Endodermal cell (in vitro differentiated cells): Measurements from ENCODE around the gene CDH23. TPM values are rescaled to one million over a fixed set of nuclear protein-coding genes. Genes with fewer than 3 reads are reported as not detected.

Experiments
- DNase-seq: peaks from one replicate; pipeline ENCODE4 v3.0.0-alpha.2; 2017
- H3K27ac ChIP-seq: 2 replicates; pipeline ENCODE4 v1.5.1; 2013; ENCODE audit warnings: mild to moderate bottlenecking, low read depth, low read length, moderate library complexity
- H3K27me3 ChIP-seq: 2 replicates; pipeline ENCODE4 v1.6.1; 2013; ENCODE audit warnings: mild to moderate bottlenecking, low read length, moderate library complexity; ENCODE audit not compliant: insufficient read depth, control insufficient read depth, poor library complexity, severe bottlenecking
- H3K36me3 ChIP-seq: 2 replicates; pipeline ENCODE4 v1.7.0; 2013; ENCODE audit warnings: mild to moderate bottlenecking, low read length, moderate library complexity; ENCODE audit not compliant: control insufficient read depth, insufficient read depth
- H3K4me1 ChIP-seq: one replicate; pipeline ENCODE4 v1.7.0; 2013; ENCODE audit warnings: low read length; ENCODE audit not compliant: control insufficient read depth, insufficient read depth
- H3K4me3 ChIP-seq: 2 replicates; pipeline ENCODE4 v1.5.1; 2013; ENCODE audit warnings: mild to moderate bottlenecking, low read length, moderate library complexity
- H3K9ac ChIP-seq: 2 replicates; pipeline ENCODE4 v1.6.1; 2013; ENCODE audit warnings: mild to moderate bottlenecking, low read length, moderate library complexity; ENCODE audit not compliant: poor library complexity, severe bottlenecking; ENCODE audit errors: extremely low read depth
- H3K9me3 ChIP-seq: 2 replicates; pipeline ENCODE4 v1.6.1; 2013; ENCODE audit warnings: mild to moderate bottlenecking, low read length, moderate library complexity; ENCODE audit not compliant: control insufficient read depth
- H3K27ac Mint-ChIP-seq: 2 replicates; pipeline ENCODE4 v1.8.0; 2020; ENCODE audit warnings: mixed read lengths
- H3K27me3 Mint-ChIP-seq: 2 replicates; pipeline ENCODE4 v1.8.0; 2021; ENCODE audit warnings: mild to moderate bottlenecking, mixed read lengths; ENCODE audit not compliant: insufficient read depth
- H3K36me3 Mint-ChIP-seq: 2 replicates; pipeline ENCODE4 v1.8.0; 2020; ENCODE audit warnings: low read depth, mixed read lengths
- H3K4me1 Mint-ChIP-seq: 2 replicates; pipeline ENCODE4 v1.8.0; 2020; ENCODE audit warnings: mixed read lengths
- H3K4me3 Mint-ChIP-seq: 2 replicates; pipeline ENCODE4 v1.8.0; 2020; ENCODE audit warnings: mild to moderate bottlenecking, moderate library complexity, mixed read lengths
- H3K9me3 Mint-ChIP-seq: 2 replicates; pipeline ENCODE4 v1.8.0; 2020; ENCODE audit warnings: mild to moderate bottlenecking, mixed read lengths
- WGBS, 2 experiments: methylation state at CpG; one replicate each; pipeline versions ENCODE4 v1.1.5 to v1.1.7; 2013; ENCODE audit warnings: missing lambda C conversion rate in 2 of 2, mixed read lengths in 1 of 2; ENCODE audit not compliant: insufficient coverage in 1 of 2, insufficient read length in 1 of 2; 5-methylcytosine and 5-hydroxymethylcytosine counted together
- total RNA-seq, 2 donors: library from RNA; stranded (reverse); fragmentation: NEBNext Ultra II Directional in 1 of 2; extraction: Animal tissue kit (Norgen Biotek cat#: 25700) in 1 of 2; gene quantifications; 2 replicates in 1 of 2; 3 replicates in 1 of 2; pipeline ENCODE4 v1.2.1, GENCODE V29; 2021
- TF ChIP-seq, protein P1 (sequence below): fragments of 200-600 bp; sonication (generic); conservative IDR thresholded peaks from 2 replicates; pipeline ENCODE4 v1.5.0; 2021; ENCODE audit warnings: antibody characterized with exemption, mild to moderate bottlenecking

The CDH23 gene
- total RNA-seq, 2 donors from 2014 or later, result 2.1 to 4.2 TPM

DNA sequence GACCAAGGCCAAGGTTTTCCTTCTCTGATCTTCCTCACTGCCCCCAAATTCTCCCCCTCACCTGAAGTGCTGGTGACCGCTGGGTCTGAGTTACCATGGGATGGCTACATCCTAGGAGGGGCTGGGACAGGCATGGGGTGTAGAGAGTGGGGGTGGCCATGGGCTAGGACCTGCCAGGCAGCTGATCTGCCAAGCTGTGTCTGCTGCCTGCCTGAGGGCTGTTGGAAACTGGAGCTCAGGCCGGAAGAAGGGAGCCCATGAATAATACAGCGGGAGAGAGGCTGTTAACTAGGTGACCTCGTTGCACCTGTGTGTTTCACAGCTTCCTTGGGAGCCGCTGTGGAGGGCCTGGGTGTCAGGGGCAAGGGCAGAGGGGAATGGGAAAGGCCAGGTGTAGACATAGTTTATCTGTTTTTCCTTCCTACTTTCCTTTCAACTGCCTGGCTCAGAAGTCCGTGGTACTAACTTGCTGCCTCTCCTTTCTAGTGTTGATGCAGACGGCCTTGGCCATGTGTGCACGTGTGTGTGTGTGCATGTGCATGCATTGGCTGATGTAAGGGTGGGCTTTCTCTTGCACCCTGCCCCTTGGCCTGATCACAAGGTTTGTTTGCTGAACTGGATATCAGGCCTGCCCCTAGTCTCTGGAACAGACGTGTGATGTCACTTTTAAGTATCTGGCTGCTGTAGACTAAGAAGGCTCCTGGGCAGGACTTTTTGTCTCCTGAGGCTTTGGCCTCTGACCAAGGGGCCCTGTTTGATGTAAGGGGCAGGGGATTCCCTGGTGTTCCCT lies 11.9 kb downstream of the CDH23 start:
- H3K4me1 ChIP-seq, result no peaks in the 10 kb centered on the region
- 91 to 92% methylated on average over 7 to 9 of the region's 9 CpGs for WGBS, 2 experiments
- H3K27me3 Mint-ChIP-seq, result no peaks in the 10 kb centered on the region
- H3K4me1 Mint-ChIP-seq, result peaks cover 6% of the 10 kb centered on the region
- TF ChIP-seq, protein P1, sequence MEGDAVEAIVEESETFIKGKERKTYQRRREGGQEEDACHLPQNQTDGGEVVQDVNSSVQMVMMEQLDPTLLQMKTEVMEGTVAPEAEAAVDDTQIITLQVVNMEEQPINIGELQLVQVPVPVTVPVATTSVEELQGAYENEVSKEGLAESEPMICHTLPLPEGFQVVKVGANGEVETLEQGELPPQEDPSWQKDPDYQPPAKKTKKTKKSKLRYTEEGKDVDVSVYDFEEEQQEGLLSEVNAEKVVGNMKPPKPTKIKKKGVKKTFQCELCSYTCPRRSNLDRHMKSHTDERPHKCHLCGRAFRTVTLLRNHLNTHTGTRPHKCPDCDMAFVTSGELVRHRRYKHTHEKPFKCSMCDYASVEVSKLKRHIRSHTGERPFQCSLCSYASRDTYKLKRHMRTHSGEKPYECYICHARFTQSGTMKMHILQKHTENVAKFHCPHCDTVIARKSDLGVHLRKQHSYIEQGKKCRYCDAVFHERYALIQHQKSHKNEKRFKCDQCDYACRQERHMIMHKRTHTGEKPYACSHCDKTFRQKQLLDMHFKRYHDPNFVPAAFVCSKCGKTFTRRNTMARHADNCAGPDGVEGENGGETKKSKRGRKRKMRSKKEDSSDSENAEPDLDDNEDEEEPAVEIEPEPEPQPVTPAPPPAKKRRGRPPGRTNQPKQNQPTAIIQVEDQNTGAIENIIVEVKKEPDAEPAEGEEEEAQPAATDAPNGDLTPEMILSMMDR, result no peak
- peaks cover 9% of the 10 kb centered on the region for H3K9me3 Mint-ChIP-seq
- H3K27ac ChIP-seq, result no peak overlapping the region
- no peak overlapping the region for H3K9ac ChIP-seq
- no peak overlapping the region for H3K27ac Mint-ChIP-seq
- H3K4me3 ChIP-seq, result no peak overlapping the region
- no peaks in the 10 kb centered on the region for H3K36me3 ChIP-seq
- no peaks in the 10 kb centered on the region for H3K36me3 Mint-ChIP-seq
- DNase-seq, result peak; percentile 42
- peaks cover 5% of the 10 kb centered on the region for H3K9me3 ChIP-seq
- no peaks in the 10 kb centered on the region for H3K27me3 ChIP-seq
- H3K4me3 Mint-ChIP-seq, result no peak overlapping the region

DNA sequence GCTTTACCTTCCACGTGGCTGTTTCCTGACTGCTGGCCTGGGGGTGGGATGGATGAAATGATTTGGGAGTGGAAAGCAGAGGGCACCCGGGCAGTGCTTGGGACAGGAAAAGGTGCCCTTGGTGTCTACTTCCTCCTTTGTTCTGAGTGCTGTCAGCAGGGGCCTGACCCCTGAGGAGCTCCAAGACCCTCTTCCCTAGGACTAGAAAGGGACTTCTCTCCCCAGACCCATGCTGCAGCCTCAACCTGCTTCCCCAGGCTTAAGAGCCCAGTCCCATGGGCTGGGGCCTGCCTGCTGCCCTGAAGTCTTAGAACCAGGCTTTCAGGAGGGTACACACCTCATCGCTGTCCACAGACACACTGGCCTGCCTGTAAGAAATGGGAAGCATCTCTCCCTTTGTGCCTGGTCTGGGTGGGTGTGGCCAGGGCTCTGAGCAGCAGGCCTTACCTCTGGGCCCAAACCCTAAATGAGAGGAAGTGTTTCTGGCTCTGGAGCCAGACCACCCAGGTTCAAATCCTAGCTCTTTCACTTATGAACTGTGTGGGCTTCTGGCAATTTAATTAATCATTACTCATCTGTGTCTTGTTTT lies 12.9 kb downstream of the CDH23 start:
- no peaks in the 10 kb centered on the region for H3K36me3 Mint-ChIP-seq

DNA sequence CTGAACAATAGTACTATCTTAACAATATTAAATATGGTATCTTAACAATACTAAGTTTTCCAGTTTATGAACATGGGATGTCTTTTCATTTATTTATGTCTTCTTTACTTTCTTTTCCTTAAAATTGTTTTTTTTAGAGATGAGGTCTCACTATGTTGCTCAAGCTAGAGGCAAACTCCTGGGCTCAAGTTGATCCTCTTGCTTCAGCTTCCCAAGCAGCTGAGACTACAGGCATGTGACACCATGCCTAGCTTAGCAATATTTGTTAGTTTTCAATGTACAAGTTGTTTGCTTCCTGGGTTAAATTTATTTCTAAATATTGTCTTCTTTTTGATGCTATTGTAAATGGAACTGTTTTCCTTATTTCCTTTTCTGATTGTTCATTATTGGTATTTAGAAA lies 16.9 kb downstream of the CDH23 start:
- Histone ChIP-seq H3K36me3 (no peaks in the 10 kb centered on the region), H3K9ac (no peak overlapping the region), H3K4me1 (no peaks in the 10 kb centered on the region), H3K4me3 (no peak overlapping the region), H3K27ac (no peak overlapping the region), H3K27me3 (no peaks in the 10 kb centered on the region), H3K9me3 (peaks cover 12% of the 10 kb centered on the region)
- no peak overlapping the region for H3K4me3 Mint-ChIP-seq
- H3K27me3 Mint-ChIP-seq, result peaks cover 3% of the 10 kb centered on the region
- DNase-seq, result no peak
- TF ChIP-seq, protein P1, result no peak
- H3K9me3 Mint-ChIP-seq, result peaks cover 16% of the 10 kb centered on the region
- H3K36me3 Mint-ChIP-seq, result no peaks in the 10 kb centered on the region
- peaks cover 6% of the 10 kb centered on the region for H3K4me1 Mint-ChIP-seq
- H3K27ac Mint-ChIP-seq, result no peak overlapping the region

More for the DNA sequence above, 12.9 kb downstream of the CDH23 start:
- WGBS, 2 experiments, result 72% methylated on average over 3 of the region's 3 CpGs; no CpG with 5 or more reads in 1 of the 2 experiments
- DNase-seq, result peak; percentile 45
- H3K4me3 Mint-ChIP-seq, result no peak overlapping the region
- no peak overlapping the region for H3K9ac ChIP-seq
- peaks cover 3% of the 10 kb centered on the region for H3K27me3 Mint-ChIP-seq
- peaks cover 5% of the 10 kb centered on the region for H3K9me3 ChIP-seq
- no peaks in the 10 kb centered on the region for H3K4me1 ChIP-seq
- H3K27ac Mint-ChIP-seq, result no peak overlapping the region
- H3K27me3 ChIP-seq, result no peaks in the 10 kb centered on the region
- H3K4me3 ChIP-seq, result no peak overlapping the region
- H3K4me1 Mint-ChIP-seq, result peaks cover 6% of the 10 kb centered on the region
- TF ChIP-seq, protein P1, result no peak
- no peaks in the 10 kb centered on the region for H3K36me3 ChIP-seq
- peaks cover 9% of the 10 kb centered on the region for H3K9me3 Mint-ChIP-seq
- no peak overlapping the region for H3K27ac ChIP-seq
